NCI-H510A treated with DMSO at 0.1 percent for 48 hours (cell line): ENCODE measurements around the gene LIMS1.
A peak's percentile ranks its signal among the peaks of the same experiment; 100 is the strongest.

Experiments used
- DNase-seq: peaks from one replicate; lab custom pipeline; 2025; lab: John Stamatoyannopoulos, UW

Gene LIMS1

GRCh38 chr2:108615480-108616090, 81.3 kb downstream of the LIMS1 start:
- peak; percentile 79 for DNase-seq

GRCh38 chr2:108616318-108616717, 82.0 kb downstream of the LIMS1 start:
- DNase-seq, result no peak

- peak; percentile 70 for DNase-seq
Observed at GRCh38 chr2:108616751-108617161, 82.5 kb downstream of the LIMS1 start.

GRCh38 chr2:108617617-108618016, 83.3 kb downstream of the LIMS1 start:
- no peak for DNase-seq

GRCh38 chr2:108619925-108620620, 85.8 kb downstream of the LIMS1 start:
- no peak for DNase-seq

GRCh38 chr2:108620656-108621055, 86.4 kb downstream of the LIMS1 start:
- DNase-seq, result no peak

GRCh38 chr2:108621087-108621559, 86.9 kb downstream of the LIMS1 start:
- DNase-seq, result peak; percentile 59

GRCh38 chr2:108621687-108622681, 87.7 kb downstream of the LIMS1 start:
- DNase-seq, result no peak

GRCh38 chr2:108623616-108624015, 89.3 kb downstream of the LIMS1 start:
- no peak for DNase-seq

- DNase-seq, result no peak
Observed at GRCh38 chr2:108625186-108625827, 91.0 kb downstream of the LIMS1 start.

- DNase-seq, result no peak
Observed at GRCh38 chr2:108625828-108626195, 91.5 kb downstream of the LIMS1 start.

GRCh38 chr2:108626995-108627394, 92.7 kb downstream of the LIMS1 start:
- DNase-seq, result no peak

- DNase-seq, result no peak
Observed at GRCh38 chr2:108627911-108628567, 93.8 kb downstream of the LIMS1 start.

GRCh38 chr2:108628936-108629335, 94.7 kb downstream of the LIMS1 start:
- no peak for DNase-seq

- DNase-seq, result no peak
Observed at GRCh38 chr2:108629417-108629816, 95.1 kb downstream of the LIMS1 start.

GRCh38 chr2:108630567-108631405, 96.5 kb downstream of the LIMS1 start:
- no peak for DNase-seq

GRCh38 chr2:108632332-108633160, 98.3 kb downstream of the LIMS1 start:
- peak; percentile 96 for DNase-seq

- DNase-seq, result no peak
Observed at GRCh38 chr2:108633409-108633808, 99.1 kb downstream of the LIMS1 start.

GRCh38 chr2:108634011-108634410, 99.7 kb downstream of the LIMS1 start:
- DNase-seq, result peak; percentile 46
